Measurements from ENCODE around the gene INSL3.
A peak's percentile ranks its signal among the peaks of the same experiment; 100 is the strongest.
"Not testable (repeated sequence)": the region's sequence is repeated elsewhere in the genome, so short reads cannot be mapped to it uniquely, and the experiment has no call there.

The INSL3 gene

DNA sequence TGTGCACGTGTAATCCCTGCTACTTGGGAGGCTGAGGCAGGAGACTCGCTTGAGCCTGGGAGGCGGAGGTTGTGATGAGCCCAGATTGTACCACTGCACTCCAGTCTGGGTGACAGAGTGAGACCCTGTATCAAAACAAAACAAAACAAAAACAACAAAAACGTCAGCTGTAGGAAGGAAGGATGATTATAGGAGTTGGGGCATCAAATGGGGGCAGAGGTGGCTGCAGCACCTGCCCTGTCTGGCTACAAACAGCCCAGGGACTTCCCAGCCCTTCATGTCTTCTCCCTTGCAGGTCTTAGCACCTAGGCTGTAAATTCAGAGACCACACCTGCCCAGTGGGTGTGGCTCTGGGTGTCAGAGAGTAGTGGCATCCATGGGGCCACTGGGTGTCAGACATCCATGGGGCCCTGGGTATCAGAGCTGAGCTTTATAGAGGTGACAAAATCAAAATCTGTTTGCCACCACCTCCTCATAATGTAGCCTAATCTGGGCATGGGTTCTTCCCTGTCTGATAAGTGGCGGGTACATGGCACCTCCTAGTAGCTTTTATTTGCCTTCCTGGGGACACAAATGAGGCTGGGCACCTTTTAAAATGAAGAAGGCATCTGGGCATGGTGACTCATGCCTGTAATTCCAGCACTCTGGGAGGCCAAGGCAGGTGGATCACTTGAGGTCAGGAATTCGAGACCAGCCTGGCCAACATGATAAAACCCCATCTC is 31.1 kb downstream of the INSL3 start:
- H3K4me3 ChIP-seq (ENCODE audit: low read length): no peak overlapping the region
- DNase-seq (ENCODE audit: low read depth): no peak
- TF ChIP-seq, protein P1, sequence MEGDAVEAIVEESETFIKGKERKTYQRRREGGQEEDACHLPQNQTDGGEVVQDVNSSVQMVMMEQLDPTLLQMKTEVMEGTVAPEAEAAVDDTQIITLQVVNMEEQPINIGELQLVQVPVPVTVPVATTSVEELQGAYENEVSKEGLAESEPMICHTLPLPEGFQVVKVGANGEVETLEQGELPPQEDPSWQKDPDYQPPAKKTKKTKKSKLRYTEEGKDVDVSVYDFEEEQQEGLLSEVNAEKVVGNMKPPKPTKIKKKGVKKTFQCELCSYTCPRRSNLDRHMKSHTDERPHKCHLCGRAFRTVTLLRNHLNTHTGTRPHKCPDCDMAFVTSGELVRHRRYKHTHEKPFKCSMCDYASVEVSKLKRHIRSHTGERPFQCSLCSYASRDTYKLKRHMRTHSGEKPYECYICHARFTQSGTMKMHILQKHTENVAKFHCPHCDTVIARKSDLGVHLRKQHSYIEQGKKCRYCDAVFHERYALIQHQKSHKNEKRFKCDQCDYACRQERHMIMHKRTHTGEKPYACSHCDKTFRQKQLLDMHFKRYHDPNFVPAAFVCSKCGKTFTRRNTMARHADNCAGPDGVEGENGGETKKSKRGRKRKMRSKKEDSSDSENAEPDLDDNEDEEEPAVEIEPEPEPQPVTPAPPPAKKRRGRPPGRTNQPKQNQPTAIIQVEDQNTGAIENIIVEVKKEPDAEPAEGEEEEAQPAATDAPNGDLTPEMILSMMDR (IDR thresholded peaks at IDR 0.05; ENCODE audit: insufficient read depth, low read depth, low read length, missing control alignments): no peak

DNA sequence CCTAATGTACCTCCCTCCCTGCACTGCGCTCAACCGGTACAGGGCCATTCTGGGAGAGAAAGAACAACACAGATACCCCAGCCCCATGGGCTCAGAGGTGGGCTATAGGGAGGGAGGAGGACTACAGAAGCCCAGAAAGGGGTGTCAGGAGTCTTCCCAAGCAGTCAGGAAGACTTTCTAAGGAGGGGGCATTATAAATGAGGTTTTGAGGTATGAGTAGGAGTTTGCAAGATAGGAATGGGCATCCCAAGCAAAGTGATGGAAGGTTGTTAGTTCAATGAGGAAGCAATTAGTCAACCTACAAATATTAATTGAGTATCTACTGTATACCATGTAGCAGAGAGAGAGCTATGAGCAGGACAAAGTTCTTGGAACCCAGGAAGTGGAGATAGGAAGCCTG is 32.7 kb downstream of the INSL3 start:
- no peak overlapping the region for H3K4me3 ChIP-seq (ENCODE audit: low read length)
- no peak for DNase-seq (ENCODE audit: low read depth)
- TF ChIP-seq, protein P1 (IDR thresholded peaks at IDR 0.05; ENCODE audit: insufficient read depth, low read depth, low read length, missing control alignments): no peak

DNA sequence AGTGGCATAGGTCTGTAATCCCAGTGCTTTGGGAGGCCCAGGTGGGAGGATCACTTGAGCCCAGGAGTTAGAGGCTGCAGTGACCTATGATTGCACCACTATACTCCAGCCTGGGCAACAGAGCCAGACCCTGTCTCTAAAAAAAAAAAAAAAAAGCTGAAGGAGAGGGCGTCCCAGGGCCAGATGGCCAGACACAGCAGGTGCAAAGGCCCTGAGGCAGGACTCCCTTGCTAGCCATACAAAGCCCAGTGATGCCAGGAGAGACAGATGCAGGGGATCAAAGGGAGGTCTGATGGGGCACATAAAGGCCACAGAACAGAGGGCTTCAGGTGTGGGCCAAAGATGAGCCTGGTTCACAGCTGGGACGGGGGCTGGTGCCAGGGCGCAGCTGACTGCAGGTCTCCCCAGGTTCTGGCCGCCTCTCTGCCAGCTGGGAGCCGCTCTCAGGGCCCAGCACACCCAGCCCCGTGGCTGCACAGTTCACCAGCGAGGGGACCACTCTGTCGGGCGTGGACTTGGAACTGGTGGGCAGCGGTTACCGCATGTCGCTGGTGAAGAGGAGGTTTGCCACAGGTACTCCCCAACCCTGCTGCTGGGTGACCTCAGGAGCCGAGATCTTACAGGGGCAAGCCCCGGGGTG is 33.9 kb downstream of the INSL3 start:
- H3K4me3 ChIP-seq (ENCODE audit: low read length): no peak overlapping the region
- no peak for DNase-seq (ENCODE audit: low read depth)
- TF ChIP-seq, protein P1 (IDR thresholded peaks at IDR 0.05; ENCODE audit: insufficient read depth, low read depth, low read length, missing control alignments): no peak

DNA sequence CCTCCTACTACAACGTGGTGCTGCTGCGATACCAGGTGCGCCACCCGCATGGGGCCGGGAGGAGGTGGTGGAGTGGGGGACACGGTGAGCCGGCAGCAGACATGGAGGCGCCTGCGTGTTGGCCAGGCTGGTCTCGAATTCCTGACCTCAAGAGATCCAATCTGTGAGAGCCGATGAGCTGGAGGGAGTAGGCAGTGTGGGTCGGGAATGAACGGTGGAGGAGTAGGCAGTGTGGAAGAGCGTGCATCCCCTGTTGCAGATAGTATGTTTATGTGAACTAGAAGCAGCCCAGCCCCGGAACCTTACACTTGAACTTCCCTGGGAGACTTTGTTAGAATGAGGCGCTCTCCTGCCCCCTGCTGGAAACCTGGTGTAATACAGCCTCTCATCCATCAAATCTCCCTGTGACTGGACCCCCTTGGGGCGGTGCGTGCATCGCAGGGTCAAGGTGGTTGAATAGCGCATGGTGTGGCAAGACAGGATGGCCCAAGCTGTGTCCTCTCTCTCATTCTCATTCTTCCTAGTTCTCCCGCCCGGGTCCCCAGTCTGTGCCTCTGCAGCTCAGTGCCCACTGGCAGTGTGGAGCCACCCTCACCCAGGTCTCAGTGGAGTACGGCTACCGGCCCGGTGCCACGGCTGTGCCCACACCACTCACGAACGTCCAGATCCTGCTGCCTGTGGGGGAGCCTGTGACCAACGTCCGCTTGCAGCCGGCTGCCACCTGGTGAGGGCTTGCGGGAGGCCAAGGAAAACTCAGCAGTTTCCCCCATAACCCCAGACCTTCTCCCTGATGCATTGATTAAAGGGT is 36.9 kb downstream of the INSL3 start:
- H3K4me3 ChIP-seq (ENCODE audit: low read length): no peak overlapping the region

DNA sequence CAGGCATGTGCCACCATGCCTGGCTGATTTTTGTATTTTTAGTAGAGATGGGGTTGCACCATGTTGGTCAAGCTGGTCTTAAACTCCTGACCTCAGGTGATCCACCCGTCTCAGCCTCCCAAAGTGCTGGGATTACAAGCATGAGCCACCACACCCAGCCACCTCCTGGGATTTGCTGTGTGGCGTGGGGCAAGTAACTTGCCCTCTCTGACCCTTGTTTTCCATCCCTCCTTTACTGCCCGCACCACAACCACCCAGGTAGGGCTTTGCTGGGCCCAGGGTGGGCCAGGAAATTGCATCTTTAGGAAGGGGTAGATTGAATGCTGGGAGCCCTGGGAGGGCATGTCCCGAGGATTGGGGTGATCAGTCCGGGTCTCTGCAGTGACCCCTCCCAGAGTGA is 37.6 kb downstream of the INSL3 start:
- DNase-seq (ENCODE audit: low read depth); H3K4me3 ChIP-seq (ENCODE audit: low read length): not testable (repeated sequence)

More for the DNA sequence above, 36.9 kb downstream of the INSL3 start:
- TF ChIP-seq, protein P1 (IDR thresholded peaks at IDR 0.05; ENCODE audit: insufficient read depth, low read depth, low read length, missing control alignments): peak; percentile 83
- peak; percentile 65 for DNase-seq (ENCODE audit: low read depth)

DNA sequence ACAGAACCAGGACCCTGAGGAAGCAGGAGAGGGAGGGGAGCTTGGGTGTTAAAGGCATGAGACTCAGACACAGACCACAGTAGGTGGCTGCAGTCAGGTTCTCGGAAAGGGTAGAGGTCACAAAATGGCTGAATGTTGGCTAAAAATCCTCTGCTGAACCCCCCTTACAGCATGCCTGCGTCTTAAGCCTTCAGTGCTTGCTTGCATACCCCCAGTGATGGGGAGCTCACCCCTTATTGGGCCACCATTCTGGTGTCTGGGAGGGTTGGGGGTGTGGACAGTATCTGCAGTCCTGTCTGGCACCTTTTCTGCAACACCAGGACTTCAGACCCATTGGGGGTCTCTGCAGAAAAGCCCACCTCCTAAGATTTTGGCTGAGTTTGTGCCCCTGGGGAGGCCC is 40.5 kb downstream of the INSL3 start:
- no peak for DNase-seq (ENCODE audit: low read depth)
- TF ChIP-seq, protein P1 (IDR thresholded peaks at IDR 0.05; ENCODE audit: insufficient read depth, low read depth, low read length, missing control alignments): no peak
- no peak overlapping the region for H3K4me3 ChIP-seq (ENCODE audit: low read length)

Measured in epithelial cell of esophagus (primary cell).